Stimulated activated CD4-positive, alpha-beta T cell treated with anti-CD3 and anti-CD28 coated beads, Interleukin-12 subunit alpha, Interleukin-12 subunit beta, amount 100 ng/mL, for 48 hours (primary cell): ENCODE results near the gene PDE10A.

Source experiments
- DNase-seq, 3 donors: peaks; one replicate each; pipeline ENCODE4 v3.0.0-alpha.2; 2020; ENCODE audit warnings: low read depth in 2 of 3, low spot score in 1 of 3

Gene PDE10A

GRCh38 chr6:165417278-165417865 is 245.7 kb downstream of the PDE10A start:
- no peak for DNase-seq

DNA sequence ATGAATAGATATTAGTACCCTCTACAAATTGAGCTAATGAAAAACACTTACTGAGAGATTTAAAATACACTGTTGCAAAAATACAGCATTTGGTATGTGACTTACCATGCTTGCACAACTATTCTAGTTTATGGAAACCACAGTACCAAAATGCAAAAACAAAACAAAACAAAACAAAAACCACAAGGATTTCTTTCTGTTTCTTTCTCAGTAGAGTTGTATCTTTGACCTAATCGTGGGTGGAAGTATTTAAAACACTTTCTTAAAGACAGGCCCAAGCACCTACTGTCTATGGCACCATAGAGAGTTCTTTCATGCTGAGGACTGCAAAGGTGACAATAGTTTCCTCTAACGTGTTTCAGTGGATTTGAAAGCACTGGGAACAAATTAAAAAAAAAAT is 258.3 kb downstream of the PDE10A start:
- DNase-seq: no peak

DNA sequence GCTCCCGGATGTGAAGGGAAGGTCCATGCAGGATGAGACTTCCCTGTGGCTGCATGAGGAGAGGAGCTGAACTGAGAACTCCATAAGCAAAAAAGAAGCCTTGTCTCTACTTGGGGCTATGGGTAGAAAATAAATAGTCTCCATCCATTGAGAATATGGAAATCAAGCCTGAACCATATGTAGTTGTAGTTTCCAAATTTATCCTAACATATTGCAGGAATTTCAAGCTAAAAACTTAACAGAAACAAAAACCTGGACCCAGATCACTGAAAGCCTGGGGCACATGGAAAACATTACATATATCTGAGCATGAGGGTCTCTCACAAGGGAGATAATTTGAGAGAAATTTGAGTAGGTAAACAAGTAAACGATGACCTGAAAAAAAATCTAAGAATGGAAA is 258.7 kb downstream of the PDE10A start:
- DNase-seq: no peak

- no peak for DNase-seq
Observed at GRCh38 chr6:165403006-165403595, 259.9 kb downstream of the PDE10A start.

- DNase-seq: no peak
Observed at GRCh38 chr6:165401092-165401491, 261.9 kb downstream of the PDE10A start.

DNA sequence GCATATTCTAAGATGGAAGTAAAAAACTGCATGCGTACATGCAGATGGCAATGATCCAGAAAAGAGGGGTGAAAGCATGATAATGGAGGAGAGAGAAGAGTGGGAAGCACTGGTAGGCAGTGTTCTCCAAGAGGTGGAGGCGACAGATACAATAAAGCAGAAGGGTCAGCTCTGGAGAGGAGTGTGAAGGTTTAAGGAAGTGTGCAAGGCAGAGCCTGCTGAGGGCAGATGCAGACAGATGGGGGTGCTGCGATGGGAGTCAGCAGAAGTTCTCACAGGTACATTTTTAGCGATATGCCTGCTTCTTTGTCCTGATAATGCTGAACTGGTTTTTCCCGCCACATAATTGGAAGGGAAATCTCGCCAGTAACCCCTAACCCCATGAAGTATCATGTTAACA is 272.6 kb downstream of the PDE10A start:
- DNase-seq: no peak

DNA sequence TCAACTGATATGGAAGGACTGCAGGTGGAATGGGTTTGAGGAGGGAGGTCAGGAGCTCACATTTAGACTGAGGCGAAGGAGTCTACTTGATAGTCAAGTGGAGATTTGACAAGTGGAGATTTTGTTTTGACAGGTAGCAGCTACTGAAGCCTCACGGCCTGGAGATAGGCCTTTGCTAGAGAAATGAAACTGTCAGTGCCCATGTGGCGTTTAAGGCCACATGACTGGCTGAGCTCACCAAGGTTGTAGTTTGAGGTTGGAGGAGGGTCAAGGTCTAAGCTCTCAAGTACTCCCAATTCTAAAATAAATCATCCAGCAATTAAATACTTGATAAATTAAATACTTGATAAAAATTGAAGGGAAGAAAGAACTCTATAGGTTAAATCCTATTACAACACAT is 273.5 kb downstream of the PDE10A start:
- no peak for DNase-seq

- no peak for DNase-seq
Observed at GRCh38 chr6:165383323-165383722, 279.7 kb downstream of the PDE10A start.

DNA sequence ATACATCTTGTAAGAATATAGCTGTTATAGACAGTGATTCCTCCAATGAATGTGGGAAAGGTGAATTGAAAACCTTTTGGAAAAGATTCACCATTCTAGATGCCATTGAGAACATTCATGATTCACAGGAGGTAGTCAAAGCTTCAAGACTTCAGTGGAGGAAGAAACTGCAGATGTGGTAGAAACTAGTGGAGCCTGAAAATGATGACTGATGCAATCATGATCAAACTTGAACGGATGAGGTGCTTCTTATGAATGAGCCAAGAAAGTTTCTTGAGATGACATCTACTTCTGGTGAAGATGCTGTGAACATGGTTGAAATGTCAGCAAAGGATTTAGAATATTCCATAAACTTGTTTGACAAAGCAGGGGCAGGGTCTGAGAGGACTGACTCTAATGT is 286.9 kb downstream of the PDE10A start:
- no peak for DNase-seq

DNA sequence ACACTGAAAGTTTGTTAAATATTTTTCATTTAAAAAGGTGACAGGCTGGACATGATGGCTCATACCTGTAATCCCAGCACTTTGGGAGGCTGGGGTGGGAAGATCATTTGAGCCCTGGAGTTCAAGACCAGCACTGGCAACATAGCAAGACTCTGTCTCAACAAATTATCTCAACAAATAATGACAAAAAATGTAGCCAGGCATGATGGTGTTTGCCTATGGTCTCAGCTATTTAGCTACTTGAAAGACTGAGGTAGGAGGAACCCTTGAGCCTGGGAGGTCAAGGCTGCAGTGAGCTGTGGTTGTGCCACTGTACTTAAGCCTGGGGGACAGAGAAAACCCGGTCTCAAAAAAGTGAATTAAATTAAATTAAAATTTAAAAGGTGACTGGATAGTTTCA is 297.7 kb downstream of the PDE10A start:
- no peak for DNase-seq

DNA sequence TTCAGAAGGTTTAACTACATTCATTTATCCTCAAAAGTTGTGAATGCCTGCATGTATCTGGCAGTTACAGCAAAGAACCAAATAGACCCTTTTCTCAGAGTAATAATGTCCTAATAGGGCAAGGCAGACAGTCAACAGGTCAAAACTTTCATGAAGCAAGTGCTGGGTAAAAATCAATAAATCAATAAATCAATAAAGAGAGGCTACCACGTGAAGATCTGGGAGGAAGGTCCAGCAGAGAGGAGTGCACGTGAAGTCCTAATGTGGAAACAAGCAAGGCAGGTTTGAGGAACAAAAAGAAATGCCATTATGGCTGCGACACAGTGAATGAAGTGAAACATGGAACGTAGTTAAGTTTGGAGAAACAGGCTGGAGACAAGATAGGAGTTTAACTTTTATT is 317.3 kb downstream of the PDE10A start:
- DNase-seq: no peak

- DNase-seq: no peak
Observed at GRCh38 chr6:165340532-165340931, 322.5 kb downstream of the PDE10A start.

DNA sequence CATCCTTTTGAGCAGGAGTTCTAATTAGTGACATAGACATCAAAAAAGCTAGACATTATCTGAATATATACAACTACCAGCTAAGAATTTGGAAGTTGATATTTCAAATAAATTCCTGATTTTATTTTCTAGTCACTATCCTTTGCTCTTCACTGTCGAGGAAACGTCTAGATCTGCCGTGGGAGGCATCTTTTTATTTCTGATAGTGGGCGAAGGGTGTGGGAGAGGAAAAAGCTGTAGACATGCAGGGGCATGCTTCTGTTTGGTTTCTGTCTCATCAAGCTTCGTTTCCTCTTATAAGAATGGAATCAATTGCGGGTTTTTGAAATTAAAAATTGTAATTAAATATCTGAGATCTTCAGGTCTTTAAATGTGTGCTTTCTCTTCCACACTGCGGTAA is 337.4 kb downstream of the PDE10A start:
- no peak for DNase-seq

DNA sequence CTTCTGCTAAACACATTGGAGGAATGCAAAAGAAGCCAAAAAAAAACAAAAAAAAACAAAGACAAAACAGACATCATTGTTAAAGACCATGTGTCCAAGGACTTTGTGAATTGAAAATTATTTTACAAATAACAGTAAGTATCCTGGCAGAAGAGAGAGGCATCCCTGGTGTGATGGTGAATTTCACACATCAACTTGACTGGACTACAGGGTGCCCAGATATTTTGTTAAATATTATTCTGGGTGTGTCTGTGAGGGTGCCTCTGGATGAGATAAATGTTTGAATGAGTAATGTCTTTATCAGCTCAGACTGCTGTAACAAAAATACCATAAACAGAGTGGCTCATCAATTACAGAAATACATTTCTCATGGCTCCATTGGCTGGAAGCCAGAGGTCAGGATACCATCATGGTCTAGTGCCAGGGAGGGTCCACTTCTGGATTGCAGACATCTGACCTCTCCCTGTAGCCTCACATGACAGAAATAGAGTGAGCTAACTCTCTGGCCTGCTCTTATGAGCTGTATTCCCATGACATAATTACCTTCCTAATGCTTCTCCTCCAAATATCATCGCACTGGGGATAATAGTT is 341.4 kb downstream of the PDE10A start:
- no peak for DNase-seq

- no peak for DNase-seq
Observed at GRCh38 chr6:165321150-165321549, 341.9 kb downstream of the PDE10A start.

GRCh38 chr6:165317723-165318122 is 345.3 kb downstream of the PDE10A start:
- DNase-seq: no peak

DNA sequence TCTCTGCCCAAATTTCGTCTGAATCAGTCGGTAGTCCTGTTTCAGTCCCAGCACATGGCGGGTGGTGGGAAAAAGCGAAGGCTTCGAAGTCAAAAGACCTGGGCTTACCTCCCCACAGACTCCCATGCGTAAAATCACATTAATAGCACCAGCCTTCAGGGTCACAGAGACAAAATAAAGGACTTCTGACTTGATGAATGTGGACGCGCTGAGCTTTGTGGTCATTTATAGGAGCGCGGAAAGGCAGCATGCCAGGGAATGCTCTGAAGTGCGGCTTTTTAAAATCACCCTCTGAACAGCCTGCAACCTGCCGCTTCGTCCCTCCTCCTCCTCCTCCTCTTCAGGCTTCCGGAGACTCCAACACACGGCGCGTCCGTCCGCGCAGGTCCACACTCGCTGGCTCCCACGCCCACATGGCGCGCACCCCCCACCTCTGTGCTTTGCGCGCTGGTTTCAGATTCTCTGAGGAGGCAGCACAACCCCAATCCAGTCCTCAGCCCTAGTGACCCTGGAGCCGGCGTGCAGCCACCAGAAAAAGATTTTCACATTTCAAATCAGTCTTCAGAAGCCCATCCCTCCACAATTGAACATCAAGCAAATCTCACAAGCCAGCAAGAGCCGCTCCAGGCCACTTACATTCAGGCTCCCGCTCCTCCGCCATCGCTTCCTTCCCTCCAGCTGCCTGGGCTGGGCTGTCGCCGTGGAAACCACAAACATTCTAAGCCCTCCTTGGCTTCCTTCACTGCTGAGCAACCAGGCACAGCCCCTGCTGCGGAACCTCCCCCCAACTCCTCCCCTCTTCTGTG is 353.9 kb downstream of the PDE10A start, which contains the start of gene C6orf118:
TSS of gene C6orf118 (minus strand) at position 680 of the 806 bp plus-strand sequence. CDS start at position 661, 19 bp downstream.
- DNase-seq: no peak

DNA sequence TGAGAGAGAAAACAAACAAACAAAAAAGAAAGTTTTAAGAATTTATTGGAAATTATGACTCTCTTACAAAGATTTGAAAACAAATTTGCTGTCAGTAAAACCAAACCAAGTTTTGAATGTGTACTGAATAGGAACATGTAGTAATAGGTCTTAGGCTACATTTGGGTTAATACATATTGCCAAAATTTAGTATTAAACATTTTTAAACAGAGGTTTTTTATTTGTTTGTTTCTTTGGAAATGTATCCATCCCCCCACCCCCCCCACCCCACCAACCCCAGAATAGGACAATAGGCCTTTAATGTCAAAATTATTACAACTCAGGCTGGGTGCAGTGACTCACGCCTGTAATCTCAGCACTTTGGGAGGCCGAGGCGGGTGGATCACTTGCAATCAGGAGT is 356.1 kb downstream of the PDE10A start:
- DNase-seq: no peak

DNA sequence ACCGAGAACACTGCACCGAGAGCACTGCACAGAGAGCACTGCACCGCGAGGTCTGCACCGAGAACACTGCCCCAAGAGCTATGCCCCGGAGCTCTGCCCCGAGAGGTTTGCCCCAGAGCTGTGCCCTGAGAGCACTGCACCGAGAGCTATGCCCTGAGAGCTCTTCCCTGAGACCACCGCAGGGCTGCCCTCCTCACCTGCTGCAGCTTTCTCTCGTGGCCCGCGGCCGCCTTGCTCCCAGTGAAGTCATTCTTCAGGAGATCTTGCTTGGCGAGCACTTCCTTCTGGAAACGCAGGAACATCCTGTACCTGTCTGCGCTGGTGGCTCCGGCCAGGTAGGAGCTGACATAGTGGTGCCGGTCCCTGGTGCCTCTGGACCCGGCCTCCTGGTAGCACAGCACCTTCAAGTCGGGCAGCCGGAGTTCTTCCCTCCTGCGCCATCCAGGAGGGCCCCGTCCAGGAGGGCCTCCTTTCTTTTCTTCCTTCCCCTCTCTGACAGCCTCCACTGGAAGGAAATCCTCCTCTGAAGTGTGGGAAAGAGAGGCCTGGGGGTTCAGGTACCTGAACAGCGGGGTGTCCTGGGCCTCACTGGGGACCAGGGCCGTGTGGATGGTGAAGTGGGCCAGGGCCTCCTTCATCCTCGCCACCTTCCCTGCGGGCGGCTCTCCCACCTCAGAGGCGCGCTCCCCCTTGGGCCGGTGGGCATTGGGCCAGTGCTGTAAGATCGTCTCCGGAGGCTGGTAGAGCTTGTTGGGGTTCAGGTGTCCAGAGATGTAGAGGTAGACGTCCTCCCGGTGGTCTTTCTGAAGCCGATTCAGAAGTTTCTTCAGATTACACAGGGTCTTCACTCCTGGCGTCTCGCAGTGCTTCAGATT is 361.4 kb downstream of the PDE10A start:
- no peak for DNase-seq

GRCh38 chr6:165300422-165300936 is 362.6 kb downstream of the PDE10A start:
- DNase-seq: no peak

GRCh38 chr6:165298875-165299274 is 364.2 kb downstream of the PDE10A start:
- no peak for DNase-seq
